ENCODE data around the gene RTN1. TPM values are rescaled to one million over a fixed set of nuclear protein-coding genes. Genes with fewer than 3 reads are reported as not detected.

Gene RTN1
- total and polyA plus RNA-seq, 2 experiments from 2014 or later = 4.2 to 4.3 TPM

DNA sequence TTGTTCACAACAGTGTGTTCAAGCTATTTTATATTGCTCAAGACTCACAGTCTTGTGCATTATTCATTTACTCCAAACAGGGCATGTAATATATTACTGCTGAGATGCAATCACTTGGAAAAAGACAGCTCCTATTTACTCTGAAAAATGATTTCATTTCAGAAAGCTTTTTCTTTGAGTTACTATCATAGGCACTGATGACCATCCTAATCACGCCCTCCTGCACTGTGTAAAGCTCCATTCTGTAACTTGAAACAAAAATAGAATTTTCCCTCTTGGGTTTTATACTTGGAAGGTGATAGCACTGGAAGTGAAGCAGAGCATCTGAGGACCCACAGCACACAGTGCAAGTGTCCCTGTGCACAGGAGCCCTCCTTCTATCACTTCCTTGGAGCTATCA lies 55.6 kb downstream of the RTN1 start:
- Histone ChIP-seq H3K79me2 (replicated peaks; ENCODE audit: insufficient read depth) (no peaks in the 10 kb centered on the region), H3K4me1 (ENCODE audit: insufficient read depth) (no peaks in the 10 kb centered on the region; the same call in 1 of the 2 replicates), H3K36me3 (ENCODE audit: insufficient read depth) (no peaks in the 10 kb centered on the region), H3K27ac (ENCODE audit: low read depth) (no peak overlapping the region), H4K20me1 (replicated peaks; ENCODE audit: insufficient read depth) (no peaks in the 10 kb centered on the region), H3K4me3 (no peak overlapping the region), H2AFZ (no peak overlapping the region), H3K9me2 (ENCODE audit: insufficient read depth) (no peaks in the 10 kb centered on the region), H3K27me3 (ENCODE audit: insufficient read depth) (no peaks in the 10 kb centered on the region), H3F3A (replicated peaks; ENCODE audit: low read depth) (no peaks in the 10 kb centered on the region), H3K4me2 (no peak overlapping the region)
- H3K27ac Mint-ChIP-seq = no peak overlapping the region
- peaks cover 14% of the 10 kb centered on the region for H3K4me1 Mint-ChIP-seq
- no peak for DNase-seq (ENCODE audit: low spot score)
- no peaks in the 10 kb centered on the region; the same call in 1 of the 3 replicates for H3K9me3 Mint-ChIP-seq
- no peak overlapping the region for H3K4me3 Mint-ChIP-seq
- H3K27me3 Mint-ChIP-seq (ENCODE audit: insufficient read depth, low read depth, poor library complexity) = no peaks in the 10 kb centered on the region
- no peak for ATAC-seq
- no peak for TF ChIP-seq STAT1 (IDR thresholded peaks at IDR 0.05; ENCODE audit: unreplicated experiment)
- TF ChIP-seq, protein P1, sequence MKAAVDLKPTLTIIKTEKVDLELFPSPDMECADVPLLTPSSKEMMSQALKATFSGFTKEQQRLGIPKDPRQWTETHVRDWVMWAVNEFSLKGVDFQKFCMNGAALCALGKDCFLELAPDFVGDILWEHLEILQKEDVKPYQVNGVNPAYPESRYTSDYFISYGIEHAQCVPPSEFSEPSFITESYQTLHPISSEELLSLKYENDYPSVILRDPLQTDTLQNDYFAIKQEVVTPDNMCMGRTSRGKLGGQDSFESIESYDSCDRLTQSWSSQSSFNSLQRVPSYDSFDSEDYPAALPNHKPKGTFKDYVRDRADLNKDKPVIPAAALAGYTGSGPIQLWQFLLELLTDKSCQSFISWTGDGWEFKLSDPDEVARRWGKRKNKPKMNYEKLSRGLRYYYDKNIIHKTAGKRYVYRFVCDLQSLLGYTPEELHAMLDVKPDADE (IDR thresholded peaks at IDR 0.05) = no peak
- no peak for TF ChIP-seq POLR2AphosphoS5 (IDR thresholded peaks at IDR 0.05; ENCODE audit: low read depth)
- no peak for TF ChIP-seq ZNF331 (CRISPR knock-in tag; IDR thresholded peaks at IDR 0.05; ENCODE audit: low read depth)
- no peak for TF ChIP-seq REST (IDR thresholded peaks at IDR 0.05; ENCODE audit: unreplicated experiment)
- no peak for TF ChIP-seq EZH2 (IDR thresholded peaks at IDR 0.05; ENCODE audit: low read depth, unreplicated experiment)
- no peak for TF ChIP-seq EZH2phosphoT487 (IDR thresholded peaks at IDR 0.05; ENCODE audit: unreplicated experiment)
- TF ChIP-seq CREB1 (CRISPR knock-in tag; IDR thresholded peaks at IDR 0.05; ENCODE audit: low read depth) = no peak
- no peak for TF ChIP-seq ZNF462 (CRISPR knock-in tag; IDR thresholded peaks at IDR 0.05)
- no peak for TF ChIP-seq ZNF114 (CRISPR knock-in tag; IDR thresholded peaks at IDR 0.05)
- no peak for TF ChIP-seq NANOG (IDR thresholded peaks at IDR 0.05; ENCODE audit: borderline replicate concordance)
- TF ChIP-seq CTCF (conservative IDR thresholded peaks at IDR 0.05; ENCODE audit: low read depth in 2 of 2) = no peak
- TF ChIP-seq JUNB (IDR thresholded peaks at IDR 0.05; ENCODE audit: unreplicated experiment) = no peak
- H3K36me3 Mint-ChIP-seq (ENCODE audit: low read depth) = no peaks in the 10 kb centered on the region
